ENCODE results near the gene C1QTNF7. TPM values are rescaled to one million over a fixed set of nuclear protein-coding genes. Genes with fewer than 3 reads are reported as not detected.

Gene C1QTNF7
- total RNA-seq = 1 to 10 TPM in 3 of 4 donors, not detected in 1; 3.7 to 8.4 (median 3.7) TPM

GRCh38 chr4:15427701-15428100, at the start of gene C1QTNF7:
Gene C1QTNF7 (plus strand): TSS chr4:15428033. CDS start chr4:15435744, 7,711 bp downstream.
- no peaks in the 10 kb centered on the region for H3K27me3 ChIP-seq
- TF ChIP-seq CTCF (IDR thresholded peaks at IDR 0.05) (no peak), EP300 (IDR thresholded peaks at IDR 0.05; ENCODE audit: low read depth) (no peak), POLR2AphosphoS5 (IDR thresholded peaks at IDR 0.05) (no peak), POLR2A (IDR thresholded peaks at IDR 0.05) (no peak)
- 57% methylated on average over 3 of the region's 3 CpGs; no CpG with 5 or more reads in 1 of the 2 donors for WGBS, 2 donors (ENCODE audit: low coverage in 1 of 2)
- H3K4me3 ChIP-seq = peak within 1 kb of the TSS in 1 of 4 donors; percentile 6
- peak within 1 kb of the TSS; percentile 51 to 79 (median 66) for H3K27ac ChIP-seq
- no peaks in the 10 kb centered on the region for H3K9me3 ChIP-seq
- peaks cover 0 to 21% (median 5%) of the 10 kb centered on the region in 4 donors for H3K4me1 ChIP-seq
- intact Hi-C loops (cut with DNase I; ENCODE audit: low total_unique reads) = no loop called here
- no peaks in the 10 kb centered on the region for H3K36me3 ChIP-seq
- in situ Hi-C loops (cut with MboI; ENCODE audit: low pct_ligation_motif_present in 1 of 4, low pct_unique_long_range_greater_than_20kb in 1 of 4, low sequenced_read_pairs in 3 of 4) = no loop called here
- DNase-seq = no peak

DNA sequence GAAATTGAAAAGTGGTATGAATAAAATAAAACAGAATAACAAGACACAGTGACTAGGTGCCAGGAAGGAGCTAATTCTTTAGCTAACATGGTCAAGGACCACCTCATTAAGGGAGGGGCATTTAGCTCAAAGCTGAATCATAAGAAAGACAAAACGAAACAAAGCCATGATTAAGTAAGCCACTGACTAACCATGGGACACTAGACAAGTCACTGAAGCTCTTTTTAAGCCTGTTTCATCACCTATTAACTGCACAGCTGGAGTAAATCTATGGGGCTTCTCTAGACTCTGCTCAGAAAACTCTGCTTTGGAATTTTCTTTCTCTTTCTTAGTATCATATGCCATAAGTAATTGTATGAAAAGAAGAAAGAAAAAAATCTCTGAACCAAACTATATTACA, 49.8 kb upstream of the C1QTNF7 start:
- intact Hi-C loops (cut with DNase I; ENCODE audit: low total_unique reads) = no loop called here
- peak overlapping the region; percentile 13 to 72 (median 22) for H3K27ac ChIP-seq

GRCh38 chr4:15378493-15378892, 49.3 kb upstream of the C1QTNF7 start:
- no peak overlapping the region for H3K4me3 ChIP-seq
- H3K4me1 ChIP-seq = peaks cover 0 to 9% (median 2%) of the 10 kb centered on the region in 4 donors
- H3K27me3 ChIP-seq = no peaks in the 10 kb centered on the region
- 0 to 19% methylated on average over 1 of the region's 1 CpG for WGBS, 2 donors (ENCODE audit: low coverage in 1 of 2)
- no peaks in the 10 kb centered on the region for H3K9me3 ChIP-seq
- no peaks in the 10 kb centered on the region for H3K36me3 ChIP-seq
- DNase-seq = no peak
- in situ Hi-C loops (cut with MboI; ENCODE audit: low pct_ligation_motif_present in 1 of 4, low pct_unique_long_range_greater_than_20kb in 1 of 4, low sequenced_read_pairs in 3 of 4) = no loop called here
- H3K27ac ChIP-seq = peak overlapping the region; percentile 3 to 25 (median 16)
- intact Hi-C loops (cut with DNase I; ENCODE audit: low total_unique reads) = no loop called here
- TF ChIP-seq EP300 (IDR thresholded peaks at IDR 0.05; ENCODE audit: low read depth) (no peak), POLR2AphosphoS5 (IDR thresholded peaks at IDR 0.05) (no peak), CTCF (IDR thresholded peaks at IDR 0.05) (no peak), POLR2A (IDR thresholded peaks at IDR 0.05) (no peak)

More for the DNA sequence above, 49.8 kb upstream of the C1QTNF7 start:
- TF ChIP-seq EP300 (IDR thresholded peaks at IDR 0.05; ENCODE audit: low read depth) (no peak), POLR2A (IDR thresholded peaks at IDR 0.05) (no peak), POLR2AphosphoS5 (IDR thresholded peaks at IDR 0.05) (no peak), CTCF (IDR thresholded peaks at IDR 0.05) (no peak)
- in situ Hi-C loops (cut with MboI; ENCODE audit: low pct_ligation_motif_present in 1 of 4, low pct_unique_long_range_greater_than_20kb in 1 of 4, low sequenced_read_pairs in 3 of 4) = no loop called here
- Histone ChIP-seq H3K36me3 (no peaks in the 10 kb centered on the region), H3K27me3 (no peaks in the 10 kb centered on the region), H3K9me3 (no peaks in the 10 kb centered on the region), H3K4me1 (peaks cover 0 to 9% (median 2%) of the 10 kb centered on the region in 4 donors), H3K4me3 (no peak overlapping the region)
- 16 to 17% methylated on average over 1 of the region's 1 CpG for WGBS, 2 donors (ENCODE audit: low coverage in 1 of 2)
- no peak for DNase-seq

- TF ChIP-seq CTCF (IDR thresholded peaks at IDR 0.05) (no peak), EP300 (IDR thresholded peaks at IDR 0.05; ENCODE audit: low read depth) (no peak), POLR2AphosphoS5 (IDR thresholded peaks at IDR 0.05) (no peak), POLR2A (IDR thresholded peaks at IDR 0.05) (no peak)
- H3K4me3 ChIP-seq = no peak overlapping the region
- no peak for DNase-seq
- H3K27me3 ChIP-seq = no peaks in the 10 kb centered on the region
- in situ Hi-C loops (cut with MboI; ENCODE audit: low pct_ligation_motif_present in 1 of 4, low pct_unique_long_range_greater_than_20kb in 1 of 4, low sequenced_read_pairs in 3 of 4) = no loop called here
- WGBS, 2 donors (ENCODE audit: low coverage in 1 of 2) = 73 to 78% methylated on average over 3 of the region's 3 CpGs
- no peak overlapping the region for H3K27ac ChIP-seq
- no peaks in the 10 kb centered on the region for H3K36me3 ChIP-seq
- intact Hi-C loops (cut with DNase I; ENCODE audit: low total_unique reads) = no loop called here
- no peaks in the 10 kb centered on the region for H3K9me3 ChIP-seq
- peaks cover 0 to 9% (median 2%) of the 10 kb centered on the region in 4 donors for H3K4me1 ChIP-seq
These were observed 46.0 kb upstream of the C1QTNF7 start for GRCh38 chr4:15381806-15382338.
